Left ventricle myocardium inferior (tissue), 1 donor: ENCODE data around the gene CERS6. TPM values are rescaled to one million over a fixed set of nuclear protein-coding genes. Genes with fewer than 3 reads are reported as not detected.
A peak's percentile ranks its signal among the peaks of the same experiment; 100 is the strongest.

ENCODE experiments used
- DNase-seq: peaks from one replicate; pipeline ENCODE4 v3.0.0-alpha.2; 2020
- H3K27ac ChIP-seq: fragments of 200-600 bp; replicated peaks from 2 replicates; pipeline ENCODE4 v1.8.0; 2021
- H3K27me3 ChIP-seq: fragments of 200-600 bp; 2 replicates; pipeline ENCODE4 v1.8.0; 2021; ENCODE audit warnings: low read depth
- H3K36me3 ChIP-seq: fragments of 200-600 bp; 2 replicates; pipeline ENCODE4 v1.8.0; 2021
- H3K4me1 ChIP-seq: fragments of 200-600 bp; 2 replicates; pipeline ENCODE4 v1.8.0; 2021
- H3K4me3 ChIP-seq: fragments of 200-600 bp; 2 replicates; pipeline ENCODE4 v1.8.0; 2021; ENCODE audit warnings: mild to moderate bottlenecking, moderate library complexity
- H3K9me3 ChIP-seq: fragments of 200-600 bp; replicated peaks from 2 replicates; pipeline ENCODE4 v1.8.0; 2021
- CTCF ChIP-seq: fragments of 200-600 bp; IDR thresholded peaks from 2 replicates; pipeline ENCODE4 v1.8.0; 2021; ENCODE audit warnings: antibody characterized with exemption, mild to moderate bottlenecking, borderline replicate concordance
- intact Hi-C: fragments of 100-400 bp; cut with micrococcal nuclease; formaldehyde crosslinking; loops from one replicate; pipeline ENCODE4 v1.11.0; 2022
- total RNA-seq: library from RNA; stranded (reverse); fragmentation: NEBNext Ultra II Directional; extraction: Animal tissue kit (Norgen Biotek cat#: 25700); gene quantifications from one replicate; pipeline ENCODE4 v1.2.1, GENCODE V29; 2021
- donor health status: DM: no; HTN: yes; CAD: no; lungs with severe emphysema.

CERS6 gene
- total RNA-seq, 1 donor from 2014 or later = 68.9 TPM

- Histone ChIP-seq H3K4me3 (no peak overlapping the region), H3K36me3 (no peaks in the 10 kb centered on the region), H3K9me3 (no peaks in the 10 kb centered on the region), H3K27me3 (no peaks in the 10 kb centered on the region), H3K27ac (peak overlapping the region; percentile 41), H3K4me1 (peaks cover 70% of the 10 kb centered on the region)
- peak; percentile 33 for DNase-seq
- TF ChIP-seq CTCF = no peak
- intact Hi-C loops = no loop called here
These were observed 342.2 kb downstream of the CERS6 start for GRCh38 chr2:168798076-168798887.

- H3K27ac ChIP-seq = peak overlapping the region; percentile 41
- H3K4me1 ChIP-seq = peaks cover 76% of the 10 kb centered on the region
- no peaks in the 10 kb centered on the region for H3K9me3 ChIP-seq
- no peak for TF ChIP-seq CTCF
- no peak overlapping the region for H3K4me3 ChIP-seq
- DNase-seq = no peak
- intact Hi-C loops = no loop called here
- no peaks in the 10 kb centered on the region for H3K27me3 ChIP-seq
- H3K36me3 ChIP-seq = no peaks in the 10 kb centered on the region
These were observed 342.9 kb downstream of the CERS6 start for GRCh38 chr2:168798888-168799410.

DNA sequence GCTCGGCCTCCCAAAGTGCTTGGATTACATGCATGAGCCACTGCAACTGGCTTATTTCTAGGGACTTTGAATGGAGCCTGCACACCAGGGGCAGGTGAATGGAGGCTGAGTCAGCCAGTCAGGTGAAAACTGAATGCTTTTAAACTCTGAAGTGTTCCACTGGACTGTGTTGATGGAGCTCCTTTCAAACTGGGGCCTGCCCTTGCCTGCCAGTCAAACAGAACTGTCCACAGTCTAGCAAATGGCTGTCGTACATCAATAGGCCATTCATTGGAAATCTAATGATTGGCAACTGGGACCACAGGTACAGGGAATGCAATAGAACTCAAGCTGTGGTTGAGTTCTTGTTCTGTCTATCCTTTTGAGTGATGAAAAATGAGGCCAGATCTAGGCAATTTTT, 345.4 kb downstream of the CERS6 start:
- intact Hi-C loops = no loop called here
- DNase-seq = no peak
- TF ChIP-seq CTCF = no peak
- Histone ChIP-seq H3K4me1 (peaks cover 86% of the 10 kb centered on the region), H3K9me3 (no peaks in the 10 kb centered on the region), H3K4me3 (no peak overlapping the region), H3K27ac (peak overlapping the region; percentile 87), H3K27me3 (no peaks in the 10 kb centered on the region), H3K36me3 (no peaks in the 10 kb centered on the region)

- DNase-seq = peak; percentile 28
- H3K27me3 ChIP-seq = no peaks in the 10 kb centered on the region
- intact Hi-C loops = no loop called here
- no peaks in the 10 kb centered on the region for H3K36me3 ChIP-seq
- peaks cover 89% of the 10 kb centered on the region for H3K4me1 ChIP-seq
- no peak for TF ChIP-seq CTCF
- H3K27ac ChIP-seq = peak within 1 kb of the TSS; percentile 87
- H3K9me3 ChIP-seq = no peaks in the 10 kb centered on the region
- H3K4me3 ChIP-seq = peak within 1 kb of the TSS; percentile 63
These were observed 346.1 kb downstream of the CERS6 start, which contains the start of gene NOSTRIN for GRCh38 chr2:168801961-168802858. Gene NOSTRIN (plus strand): TSS chr2:168802637. CDS start chr2:168802647, 10 bp downstream.
